NCI-H2227 (cell line): ENCODE results near the gene CAMK1.

Experiments used
- DNase-seq: peaks from one replicate; lab custom pipeline; 2025; ENCODE audit not compliant: unreplicated experiment; lab: John Stamatoyannopoulos, UW

The CAMK1 gene

GRCh38 chr3:9793161-9793781 is 23.5 kb upstream of the CAMK1 start:
- DNase-seq = peak; percentile 35

DNA sequence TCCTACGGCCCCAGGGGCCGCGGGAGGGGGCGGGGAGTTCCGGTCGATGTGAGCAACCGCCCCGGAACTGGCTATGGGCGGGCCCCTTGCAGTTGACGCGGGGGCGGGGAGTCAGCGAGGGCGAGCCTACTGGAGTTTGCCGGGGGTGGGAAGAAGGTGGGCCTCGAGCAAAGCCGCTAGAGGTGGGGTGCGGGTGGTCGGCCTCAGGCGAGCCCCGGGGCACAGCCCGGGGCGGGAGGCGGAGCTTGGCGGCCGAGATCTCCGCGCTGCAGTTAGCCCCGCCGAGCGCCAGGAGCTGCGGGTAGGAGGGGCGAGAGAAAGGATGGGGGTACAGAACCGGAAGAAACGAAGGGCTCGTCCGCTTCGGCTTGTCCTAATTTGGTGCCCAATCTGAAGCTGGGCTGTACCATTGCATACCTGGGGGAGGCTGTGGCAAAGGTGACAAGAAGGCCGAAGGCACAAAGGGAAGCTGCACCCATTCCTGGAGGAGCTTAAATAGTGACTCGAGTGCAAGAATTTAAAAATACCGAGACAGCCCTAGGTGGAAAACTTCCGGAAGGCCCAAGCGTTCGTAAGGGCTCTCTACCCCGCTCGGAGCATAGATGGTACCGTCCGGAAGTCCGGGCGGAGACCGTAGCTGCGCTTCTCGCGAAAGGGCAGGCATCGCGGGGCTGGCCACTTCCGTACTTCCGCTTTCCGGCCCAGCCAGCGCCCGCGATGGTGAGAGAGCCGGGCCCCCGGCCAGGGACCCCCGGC is 22.8 kb upstream of the CAMK1 start, which contains the start of the genes ARPC4 and TADA3:
ARPC4 (plus strand) TSS at position 678 of the 756 bp plus-strand sequence; CDS start at position 718, 40 bp downstream.
TADA3 (minus strand) TSS at position 69 of the 756 bp plus-strand sequence. CDS start 1,007 bp downstream, outside the sequence.
- DNase-seq = peak; percentile 93

GRCh38 chr3:9791790-9792404 is 22.1 kb upstream of the CAMK1 start:
- no peak for DNase-seq

GRCh38 chr3:9791127-9791526 is 21.4 kb upstream of the CAMK1 start:
- DNase-seq = no peak

DNA sequence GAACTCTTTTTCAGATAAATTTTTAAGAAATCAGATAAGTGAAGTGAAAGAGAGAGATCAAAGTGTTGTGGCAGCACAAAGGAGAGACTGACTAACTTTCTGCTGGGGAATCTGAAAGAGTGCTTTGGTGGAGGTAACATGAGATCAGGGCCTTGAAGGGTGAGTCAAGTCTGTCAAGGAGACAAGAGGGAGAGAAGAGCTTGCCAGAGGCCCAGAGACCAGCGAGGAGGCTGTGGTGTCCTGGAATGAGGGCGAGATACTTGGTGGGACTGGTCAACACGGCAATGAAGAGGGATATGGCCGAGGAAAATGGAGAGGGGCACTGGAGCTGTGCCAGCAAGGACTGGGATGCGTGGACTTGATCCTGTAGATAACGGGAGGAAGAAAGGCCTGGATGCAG is 18.0 kb upstream of the CAMK1 start:
- DNase-seq = no peak

DNA sequence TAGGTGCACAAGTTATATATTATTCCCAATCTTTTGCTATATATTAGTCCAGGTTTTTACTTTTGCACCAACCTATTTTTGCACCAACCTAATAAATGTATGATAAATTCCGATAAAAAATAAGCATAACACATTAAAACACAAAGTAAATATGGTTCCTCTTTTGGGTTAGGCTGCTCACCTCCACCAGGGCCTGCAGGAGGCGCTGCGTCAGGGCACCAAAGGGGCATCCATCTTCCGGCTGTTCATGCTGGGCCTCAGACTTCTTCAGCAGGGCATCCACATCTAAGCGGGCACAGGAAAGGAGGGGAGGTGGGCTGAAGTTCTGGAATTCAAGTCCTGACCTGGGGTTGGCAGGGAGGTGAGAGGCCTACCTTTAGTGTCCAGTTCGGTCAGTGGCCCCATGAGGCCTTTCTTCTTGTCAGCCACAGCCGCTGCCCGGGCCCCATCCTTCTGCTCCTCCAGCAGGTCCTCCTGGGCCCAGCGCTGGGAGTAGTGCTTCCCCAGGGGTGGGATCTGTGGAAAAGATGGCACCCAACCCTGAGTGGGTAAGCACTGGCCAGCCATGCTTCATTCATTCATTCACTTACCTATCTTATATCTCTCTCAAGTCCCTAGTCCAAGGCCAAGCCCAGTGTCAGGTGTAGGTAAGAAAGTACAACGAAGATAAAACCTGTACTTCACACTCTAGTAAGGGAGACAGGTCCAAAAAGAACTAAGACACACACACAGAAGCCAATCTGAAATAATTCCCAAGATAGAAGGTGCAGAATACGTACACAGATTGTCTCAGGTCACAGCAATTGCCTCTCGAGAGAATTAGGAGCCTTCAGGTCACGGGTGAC is 17.3 kb upstream of the CAMK1 start:
- DNase-seq = no peak

DNA sequence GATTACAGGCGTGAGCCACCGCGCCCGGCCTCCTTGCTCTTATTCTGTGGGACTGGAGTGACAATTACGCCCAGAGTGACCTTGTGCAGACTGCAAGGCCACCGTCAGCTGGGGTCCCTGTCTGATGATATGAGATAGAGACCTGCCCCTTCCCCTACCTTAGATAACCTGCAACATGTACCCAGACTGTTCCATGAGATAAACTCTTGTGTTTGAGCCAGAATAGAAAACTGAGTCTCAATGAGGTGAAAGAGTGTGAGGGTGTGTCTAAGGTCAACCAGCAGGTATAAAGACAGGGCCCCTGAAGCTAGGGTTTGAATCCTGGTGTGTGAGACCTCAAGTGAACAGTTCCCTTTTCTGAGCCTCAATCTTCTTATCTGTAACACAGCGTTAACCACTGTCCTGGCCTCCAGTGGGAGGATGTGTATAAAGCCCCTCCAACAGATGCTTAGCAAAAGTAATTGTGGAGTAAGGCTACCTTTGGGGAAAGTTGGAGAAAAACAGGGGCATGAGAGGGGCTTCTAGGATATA is 16.5 kb upstream of the CAMK1 start:
- no peak for DNase-seq

- DNase-seq = no peak
Observed at GRCh38 chr3:9785602-9786001, 15.9 kb upstream of the CAMK1 start.

GRCh38 chr3:9784965-9785364 is 15.2 kb upstream of the CAMK1 start:
- peak; percentile 13 for DNase-seq

GRCh38 chr3:9783954-9784353 is 14.2 kb upstream of the CAMK1 start:
- DNase-seq = no peak

GRCh38 chr3:9782770-9783169 is 13.0 kb upstream of the CAMK1 start:
- DNase-seq = no peak

DNA sequence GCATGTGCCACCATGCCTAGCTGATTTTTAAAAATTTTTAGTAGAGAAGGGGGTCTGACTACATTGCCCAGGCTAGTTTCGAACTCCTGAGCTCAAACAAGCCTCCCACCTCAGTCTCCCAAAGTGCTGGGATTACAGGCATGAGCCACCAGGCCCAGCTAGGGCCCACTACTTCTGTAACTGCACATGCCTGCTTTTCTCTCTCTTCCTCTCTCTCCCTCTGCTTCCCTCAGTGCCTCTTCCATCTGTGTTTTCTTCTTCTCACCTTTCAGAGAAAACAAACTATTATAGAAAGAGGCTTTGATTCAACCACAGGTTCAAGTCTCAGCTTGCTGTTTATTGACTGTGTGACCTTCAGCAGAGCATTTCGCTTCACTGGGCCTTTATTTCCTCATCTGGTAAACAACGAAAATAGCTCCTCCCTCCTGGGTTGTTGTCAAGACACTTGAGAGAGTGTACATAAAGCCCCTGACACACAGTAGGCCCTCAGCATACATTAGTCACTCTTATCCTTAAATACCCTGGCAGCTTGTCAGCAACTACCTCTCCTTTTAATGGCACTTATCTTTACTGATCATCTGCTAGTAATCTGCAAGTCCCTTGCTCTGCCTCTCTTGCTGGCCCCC is 12.3 kb upstream of the CAMK1 start:
- DNase-seq = no peak

DNA sequence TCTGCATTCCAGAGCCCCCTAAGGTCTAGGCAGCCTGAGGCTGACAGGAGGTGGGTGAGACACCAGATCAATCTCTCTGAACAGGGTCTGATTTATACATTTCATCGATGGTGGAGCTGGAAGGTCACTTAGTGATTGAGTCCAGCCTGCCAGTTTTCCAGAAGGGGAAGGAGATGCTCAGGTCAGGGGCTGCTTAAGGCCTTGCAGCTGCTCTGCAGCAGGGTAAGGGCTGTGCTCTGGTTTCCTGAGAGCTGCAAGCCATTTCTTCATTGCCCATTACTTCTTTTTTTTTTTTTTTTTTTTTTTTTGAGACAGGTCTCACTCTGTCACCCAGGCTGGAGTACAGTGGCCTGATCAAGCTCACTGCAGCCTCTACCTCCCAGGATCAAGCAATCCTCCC is 11.8 kb upstream of the CAMK1 start:
- DNase-seq = no peak

DNA sequence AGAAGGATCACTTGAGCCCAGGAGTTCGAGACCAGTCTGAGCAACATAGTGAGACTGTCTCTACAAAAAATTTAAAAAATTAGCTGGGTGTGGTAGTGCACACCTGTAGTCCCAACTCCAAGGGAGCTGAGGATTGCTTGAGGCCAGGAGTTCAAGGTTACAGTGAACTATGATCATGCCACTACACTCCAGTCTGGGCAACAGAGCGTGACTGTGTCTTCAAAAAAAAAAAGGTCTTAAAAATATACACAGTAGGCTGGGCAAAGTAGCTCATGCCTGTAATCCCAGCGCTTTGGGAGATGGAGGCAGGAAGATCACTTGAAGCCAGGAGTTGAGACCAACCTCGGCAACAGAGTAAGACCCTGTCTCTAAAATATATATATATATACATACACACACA is 11.2 kb upstream of the CAMK1 start:
- DNase-seq = no peak

- no peak for DNase-seq
Observed at GRCh38 chr3:9780458-9780812, 10.7 kb upstream of the CAMK1 start.

- DNase-seq = no peak
Observed at GRCh38 chr3:9779721-9780457, 10.1 kb upstream of the CAMK1 start.

DNA sequence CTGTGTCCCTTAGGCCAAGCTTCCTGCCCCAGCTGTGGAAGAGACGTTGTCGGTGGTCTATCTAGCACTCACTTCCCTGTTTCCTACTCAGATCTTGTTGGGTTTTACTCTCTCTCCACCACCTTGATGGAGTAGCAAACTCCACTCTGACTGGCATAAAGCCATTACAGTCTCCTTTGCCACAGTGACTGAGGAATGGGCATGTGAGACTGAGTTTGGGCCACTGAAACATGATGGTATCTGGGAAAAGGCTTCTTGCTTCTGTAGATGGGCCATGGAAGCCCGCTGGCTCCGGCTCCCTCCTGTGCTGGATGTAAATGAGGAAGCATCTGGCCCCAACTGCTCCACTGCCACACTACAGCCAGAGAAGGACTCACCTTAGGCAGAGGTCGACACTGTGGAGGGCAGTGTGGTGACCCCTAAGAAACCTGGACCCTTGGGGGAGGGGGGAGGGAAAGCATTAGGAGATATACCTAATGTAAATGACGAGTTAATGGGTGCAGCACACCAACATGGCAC is 9.4 kb upstream of the CAMK1 start:
- no peak for DNase-seq

DNA sequence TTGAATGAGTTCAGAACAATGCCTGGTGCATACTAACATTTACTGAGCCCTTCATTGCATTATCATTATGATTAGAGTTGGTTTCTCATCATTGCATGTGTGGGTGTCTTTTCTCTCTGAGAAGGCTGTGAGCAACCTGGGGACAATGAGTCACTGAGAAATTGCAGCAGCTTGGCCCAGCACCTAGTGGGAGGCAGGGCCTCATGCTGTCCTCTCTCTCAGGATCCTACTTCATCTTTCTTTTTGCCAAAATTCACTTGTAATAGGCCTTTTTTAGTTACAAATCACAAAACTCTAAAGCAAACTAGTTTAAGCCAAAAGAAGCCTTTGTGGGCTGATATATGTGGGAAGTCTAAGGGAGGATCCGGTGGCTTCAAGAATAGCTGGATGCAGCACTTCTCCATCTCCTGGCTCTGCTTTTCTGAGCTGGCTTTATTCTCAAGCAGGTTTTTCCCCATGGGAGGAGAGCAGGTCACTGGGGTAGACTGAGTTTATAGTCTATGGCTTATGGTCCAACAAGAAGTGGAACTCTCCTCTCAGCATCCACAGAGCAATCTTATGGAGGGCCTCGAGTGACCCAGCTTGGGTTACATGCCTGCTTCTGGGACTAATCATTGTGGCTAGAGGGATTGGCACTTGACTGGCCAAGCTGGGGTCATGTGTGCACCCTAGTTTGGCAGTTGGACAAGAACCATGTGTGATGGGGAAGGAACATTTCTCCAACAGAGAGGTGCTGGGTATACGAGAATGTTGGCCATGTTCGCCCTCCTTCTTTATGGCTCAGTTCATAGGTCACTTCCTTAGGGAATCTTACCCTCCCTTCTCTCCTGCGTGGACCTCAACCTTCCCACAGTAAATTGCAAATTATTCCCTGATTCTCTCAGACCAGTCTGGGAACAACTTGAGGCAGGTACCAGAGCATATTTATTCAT is 8.7 kb upstream of the CAMK1 start:
- no peak for DNase-seq

DNA sequence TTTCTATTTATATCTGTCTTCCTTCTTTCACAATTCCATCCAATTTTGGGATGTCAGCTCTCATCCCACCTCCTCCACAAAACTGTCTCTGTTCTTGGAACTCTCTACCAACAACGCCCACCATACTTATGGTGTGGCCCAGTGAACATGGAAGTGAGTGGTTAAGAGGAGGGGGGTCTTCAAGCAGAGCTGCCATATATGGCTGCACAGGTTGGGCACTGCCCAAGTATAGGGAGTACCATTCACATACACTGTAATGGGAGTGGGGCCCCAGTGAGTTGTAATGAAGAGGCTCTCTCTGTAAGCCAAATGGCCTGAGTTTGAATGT is 7.9 kb upstream of the CAMK1 start:
- no peak for DNase-seq
